ENCODE data around the gene ROBO1. TPM values are rescaled to one million over a fixed set of nuclear protein-coding genes. Genes with fewer than 3 reads are reported as not detected.

Gene ROBO1
- total RNA-seq, 1 donor from 2014 or later = 38.8 TPM

DNA sequence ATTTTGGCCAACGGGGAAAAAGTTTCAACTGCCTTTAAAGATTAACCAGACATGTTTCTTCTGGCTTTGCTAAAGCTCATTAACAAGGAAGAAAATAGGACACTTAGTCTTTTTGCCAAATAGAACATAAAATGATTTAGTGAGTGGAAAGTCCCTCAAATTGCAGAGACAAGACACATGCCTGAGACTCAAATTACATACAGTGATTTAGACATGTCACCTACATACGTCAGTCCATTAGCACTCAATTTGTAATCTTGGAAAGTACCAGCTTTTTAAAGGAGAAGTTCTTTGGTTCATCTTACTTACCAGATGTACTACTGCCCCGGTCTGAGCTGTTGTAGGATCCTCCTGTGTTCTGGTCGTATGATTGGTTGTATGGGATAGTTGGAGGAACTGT, 1134.2 kb downstream of the ROBO1 start:
- DNase-seq (ENCODE audit: low spot score) = no peak

DNA sequence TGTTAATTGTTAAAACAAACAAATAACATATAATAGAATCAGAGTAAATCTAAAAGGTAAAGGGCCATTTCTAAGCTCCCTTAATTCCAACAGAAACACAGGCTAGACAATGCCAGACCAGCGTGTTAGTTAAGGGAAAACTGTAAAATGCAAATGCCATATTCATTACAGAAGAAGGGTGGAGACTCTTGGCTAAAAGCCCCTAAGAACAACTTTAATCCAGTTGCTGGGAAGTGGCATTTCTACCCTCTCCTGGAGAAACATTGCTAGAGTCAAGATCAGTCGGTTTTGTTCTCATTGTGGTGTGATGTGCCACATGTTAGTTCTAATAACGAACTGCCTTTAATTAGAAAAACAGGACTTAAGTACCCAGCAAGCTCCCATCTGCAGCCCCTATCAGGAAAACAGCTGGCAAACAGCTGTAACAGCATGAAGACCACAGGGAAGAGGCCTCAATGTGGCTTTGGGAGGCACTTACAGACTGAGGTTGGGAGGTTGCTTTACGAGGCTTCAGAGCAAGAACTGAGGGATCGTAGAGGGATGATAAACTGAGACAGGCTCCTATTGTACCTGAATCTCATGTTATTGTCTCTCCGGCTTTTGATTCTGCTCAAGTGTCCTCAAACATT, 1134.8 kb downstream of the ROBO1 start:
- no peak for DNase-seq (ENCODE audit: low spot score)

DNA sequence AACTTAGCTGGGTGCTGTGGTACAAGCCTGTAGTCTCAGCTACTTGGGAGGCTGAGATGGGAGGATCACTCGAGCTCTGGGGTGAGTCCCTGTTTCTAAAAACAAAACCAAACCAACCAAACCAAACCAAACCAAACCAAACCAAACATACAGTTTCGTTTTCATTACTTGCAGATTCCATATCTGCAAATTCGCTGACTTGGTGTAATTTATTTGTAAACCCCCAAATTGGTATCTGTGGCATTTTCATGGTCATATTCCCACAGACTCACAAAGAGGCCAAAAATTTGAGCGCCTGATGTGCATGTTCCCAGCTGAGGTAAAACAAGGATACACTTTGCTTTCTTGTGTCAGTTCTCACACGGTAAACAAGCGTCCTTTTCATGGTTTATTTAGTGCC, 1138.3 kb downstream of the ROBO1 start:
- DNase-seq (ENCODE audit: low spot score) = no peak

DNA sequence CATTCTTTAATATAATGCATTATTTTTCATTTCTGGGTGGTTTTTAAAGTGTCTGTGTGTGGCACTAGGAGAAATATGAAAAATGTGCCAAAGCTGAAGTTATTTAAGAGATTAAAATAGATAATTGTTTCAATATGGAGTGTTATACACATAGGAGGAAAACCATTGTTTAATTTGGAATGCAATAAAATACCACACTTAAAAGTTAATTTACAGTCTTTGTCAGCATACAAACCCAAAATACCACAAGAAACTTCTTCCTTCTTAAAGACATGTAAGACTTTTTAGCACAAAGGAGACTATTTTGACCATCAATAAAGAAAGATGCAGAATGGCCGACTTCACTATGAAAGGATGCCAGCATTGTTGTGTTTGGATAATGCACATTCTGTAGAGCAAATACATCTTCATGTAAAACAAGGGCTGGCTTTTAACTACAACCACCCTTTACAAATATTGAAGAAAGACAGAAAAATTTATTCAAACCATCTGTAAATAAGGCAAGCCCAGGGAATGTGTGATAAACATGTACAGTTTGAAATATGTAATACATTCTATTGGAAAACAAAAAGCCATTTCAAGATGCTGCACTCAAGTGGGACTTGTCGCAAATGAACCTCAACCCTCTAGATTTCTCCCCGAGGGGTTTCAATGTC, 1146.6 kb downstream of the ROBO1 start:
- DNase-seq (ENCODE audit: low spot score) = no peak

DNA sequence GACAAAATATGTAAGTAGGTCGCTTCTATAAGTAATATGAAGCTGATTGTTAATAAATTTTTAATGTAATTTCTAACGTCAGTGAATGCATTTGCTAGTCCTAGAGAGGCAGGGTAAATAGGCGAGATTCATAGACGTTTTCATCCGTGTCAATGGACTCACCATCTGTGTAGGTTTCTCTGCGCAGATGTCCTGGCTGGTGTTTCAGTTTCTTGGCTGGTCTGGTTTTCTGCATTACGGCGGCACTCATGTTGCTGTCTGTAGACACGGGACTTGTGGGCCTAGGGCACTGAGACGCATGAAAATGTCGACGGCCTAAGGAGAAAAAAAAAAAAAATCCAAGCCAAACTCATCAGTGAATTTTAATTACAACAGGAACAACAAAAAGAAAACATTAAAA, 1153.3 kb downstream of the ROBO1 start:
- no peak for DNase-seq (ENCODE audit: low spot score)

DNA sequence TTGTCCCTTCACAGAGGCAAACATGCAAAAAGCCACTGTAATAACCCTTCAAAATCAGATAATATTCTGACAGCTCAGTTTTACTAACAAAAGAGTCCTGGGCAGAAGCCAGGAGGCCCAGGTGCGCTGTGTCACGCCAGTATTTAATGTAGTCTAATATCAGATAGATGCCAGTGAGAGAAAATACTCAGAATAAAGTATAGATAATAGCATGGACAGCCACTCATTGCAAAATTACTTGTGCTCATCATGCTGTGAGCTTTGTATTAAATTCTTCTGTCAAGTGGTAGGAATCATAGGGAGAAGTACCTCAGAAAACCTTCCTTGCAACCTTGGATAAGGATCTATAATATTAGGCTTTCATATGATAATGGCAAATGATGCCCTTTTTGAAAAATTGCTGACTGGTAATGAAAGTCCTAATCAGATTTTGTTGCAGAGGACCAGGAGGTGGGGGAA, 1154.3 kb downstream of the ROBO1 start:
- DNase-seq (ENCODE audit: low spot score) = no peak

DNA sequence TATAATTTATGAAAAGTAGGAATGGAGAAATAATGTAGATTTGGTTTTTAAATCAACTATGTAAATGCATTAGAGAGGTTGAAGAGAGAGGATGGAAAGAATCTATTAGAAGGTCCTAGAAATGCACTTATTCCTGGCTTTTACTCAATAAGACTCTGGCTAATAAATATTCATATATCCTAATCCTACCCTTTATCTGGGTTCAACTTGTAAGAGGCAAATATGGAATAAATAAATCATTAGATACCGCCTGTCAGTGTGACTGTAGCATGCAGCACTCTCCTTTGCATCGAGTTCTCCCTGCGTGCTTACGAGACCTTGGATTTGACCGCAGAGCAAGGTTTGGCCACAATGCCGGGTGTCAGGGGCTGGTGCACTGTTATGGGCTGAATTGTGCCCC, 1156.5 kb downstream of the ROBO1 start:
- no peak for DNase-seq (ENCODE audit: low spot score)

DNA sequence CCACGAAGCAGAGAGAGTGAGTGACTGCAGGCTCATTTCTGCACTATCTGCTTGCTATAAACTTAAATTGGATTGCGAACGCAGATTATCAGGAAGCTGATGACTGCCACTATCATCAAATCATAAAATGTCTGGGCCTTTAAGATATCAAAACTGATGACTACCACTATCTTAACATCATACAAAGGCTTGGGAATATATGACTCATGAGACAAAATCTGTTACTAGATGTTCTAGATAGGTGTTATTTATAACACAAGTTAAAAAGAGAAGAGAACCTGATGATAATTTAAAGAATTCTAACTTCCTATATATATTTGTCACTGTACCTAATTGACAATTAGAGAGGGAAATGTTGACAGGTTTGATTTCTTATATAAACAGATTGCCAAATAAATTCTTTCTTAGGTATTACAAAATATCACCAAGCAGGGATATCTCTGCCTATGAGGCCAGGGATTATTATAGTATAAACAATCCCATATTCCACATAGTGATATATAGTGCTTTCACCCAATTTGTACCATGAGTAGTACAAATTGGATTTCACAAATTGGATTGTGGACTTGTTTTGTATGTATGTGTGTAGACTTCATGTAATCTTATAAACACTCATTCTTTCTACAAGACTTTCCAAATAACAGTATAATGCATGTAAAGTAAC, 1157.2 kb downstream of the ROBO1 start:
- DNase-seq (ENCODE audit: low spot score) = no peak

DNA sequence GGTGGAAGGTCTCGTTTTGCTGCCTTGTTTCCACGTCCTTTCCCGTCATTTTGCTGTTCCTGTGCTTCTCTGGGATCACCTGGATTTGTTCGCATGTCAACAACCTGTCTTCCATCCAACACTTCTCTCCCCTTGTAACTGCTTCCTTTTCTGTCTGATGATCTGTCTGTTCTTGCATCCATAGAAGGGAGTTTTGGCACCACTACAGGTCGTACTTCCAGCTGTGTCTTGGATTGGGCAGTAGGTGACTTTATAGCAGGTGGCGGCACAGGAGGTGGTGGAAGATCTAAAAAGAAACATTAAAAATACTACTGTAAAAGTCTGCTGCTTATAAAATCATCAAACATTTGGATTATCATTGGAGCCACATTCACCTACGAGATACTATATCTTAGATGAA, 1161.0 kb downstream of the ROBO1 start:
- DNase-seq (ENCODE audit: low spot score) = no peak

DNA sequence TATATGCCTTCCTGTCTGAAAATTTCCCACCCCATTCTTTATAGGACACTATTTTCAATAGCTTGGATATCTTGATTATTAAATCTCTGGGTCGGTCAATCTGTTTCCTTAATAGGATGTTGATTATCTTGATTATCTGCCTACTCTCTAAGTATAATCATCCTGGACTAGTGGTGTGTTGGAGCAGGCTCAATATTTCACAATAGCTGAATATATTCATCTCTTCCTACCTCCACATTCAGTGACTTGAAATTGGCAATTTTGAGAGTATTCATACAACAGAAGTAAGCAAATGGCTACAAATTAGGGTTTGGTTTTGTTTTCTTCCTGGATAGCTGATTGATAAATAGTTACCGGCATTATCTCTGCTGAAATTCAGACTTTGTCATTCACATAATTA, 1162.6 kb downstream of the ROBO1 start:
- DNase-seq (ENCODE audit: low spot score) = no peak

DNA sequence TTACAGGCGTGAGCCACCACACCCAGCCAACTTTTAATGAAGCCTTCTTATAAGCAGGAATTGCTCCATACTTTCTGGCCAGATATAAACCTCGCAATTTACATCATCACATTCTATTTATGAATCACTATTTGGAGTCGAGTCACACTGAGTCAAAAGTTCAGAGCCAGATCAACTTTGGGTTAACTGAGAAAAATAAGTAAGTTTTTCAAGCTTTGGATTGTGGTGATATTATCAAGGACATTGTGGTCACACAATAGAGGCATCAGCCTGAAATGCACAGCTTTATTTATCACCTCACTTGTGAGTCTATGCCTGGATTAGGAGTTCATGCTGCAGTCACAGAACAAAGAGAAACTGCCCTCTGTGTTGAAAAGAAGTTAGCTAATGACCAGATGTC, 1163.5 kb downstream of the ROBO1 start:
- DNase-seq (ENCODE audit: low spot score) = no peak

DNA sequence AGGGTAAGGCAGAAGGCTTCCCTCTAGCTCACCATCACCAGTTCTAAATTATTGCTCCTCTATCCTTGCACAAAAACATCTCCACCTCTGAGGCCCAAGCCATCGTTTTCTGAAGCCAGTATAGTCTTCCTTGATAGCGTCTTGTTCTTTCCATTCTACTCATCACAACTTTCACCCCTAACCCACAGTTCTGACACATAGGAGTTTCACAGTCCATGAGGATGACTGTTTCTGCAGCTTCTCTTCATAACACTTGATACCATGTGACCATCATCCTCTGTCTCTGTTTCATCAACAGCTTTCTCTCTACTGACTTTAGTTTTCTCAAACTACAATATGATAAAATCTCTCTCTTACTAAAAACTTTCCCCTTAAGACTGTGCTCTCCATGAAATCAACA, 1166.5 kb downstream of the ROBO1 start:
- DNase-seq (ENCODE audit: low spot score) = no peak

DNA sequence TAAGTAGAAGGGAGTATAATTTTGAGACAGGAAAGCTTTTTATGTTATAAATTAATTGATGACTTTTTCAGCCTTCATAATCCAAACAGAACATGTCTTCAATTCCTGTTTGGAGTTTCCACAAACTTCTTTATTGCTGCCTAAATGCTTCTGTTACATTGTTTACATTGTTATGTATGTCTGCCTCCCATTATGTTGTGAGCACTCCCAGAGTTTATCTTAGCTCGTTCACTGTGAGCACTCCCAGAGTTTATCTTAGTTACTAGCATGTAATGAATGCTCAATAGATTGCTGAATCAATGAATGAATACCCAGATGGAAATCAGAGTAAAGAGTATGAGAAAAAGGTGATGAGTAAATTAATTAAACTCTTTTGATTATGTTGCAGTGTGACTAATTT, 1178.0 kb downstream of the ROBO1 start:
- no peak for DNase-seq (ENCODE audit: low spot score)

DNA sequence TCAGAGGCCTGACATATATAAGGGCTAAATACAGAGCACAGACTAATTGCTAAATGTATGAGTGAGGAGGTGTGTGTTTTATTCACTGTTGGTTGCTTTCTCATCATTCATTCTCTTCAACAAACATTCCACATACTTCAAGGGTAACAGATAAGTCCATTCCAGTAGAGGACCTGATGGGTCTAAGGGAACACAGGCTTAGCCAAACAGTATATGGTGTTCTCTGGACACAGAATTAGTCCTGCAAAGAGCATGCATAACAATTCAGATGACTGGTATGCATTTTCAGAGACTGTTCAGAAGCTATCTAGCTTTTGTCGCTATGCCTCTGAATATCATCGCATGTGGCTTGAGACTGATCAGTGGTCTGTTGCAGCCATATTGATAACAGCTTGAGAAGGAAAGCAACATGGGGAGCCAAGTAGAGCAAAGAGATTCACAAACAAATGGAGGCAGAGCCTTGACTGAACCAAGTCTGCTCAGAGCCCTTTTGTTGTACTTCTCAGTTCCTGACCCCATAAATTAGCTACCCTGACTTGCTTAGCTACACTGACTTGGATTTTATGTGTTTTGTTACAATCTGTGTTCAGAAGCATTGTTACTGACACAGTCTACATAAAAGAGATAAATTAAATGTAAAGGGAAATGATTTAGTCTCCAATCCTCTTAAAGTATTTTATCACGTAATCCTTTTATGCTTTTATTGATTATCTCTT, 1178.7 kb downstream of the ROBO1 start:
- DNase-seq (ENCODE audit: low spot score) = no peak

DNA sequence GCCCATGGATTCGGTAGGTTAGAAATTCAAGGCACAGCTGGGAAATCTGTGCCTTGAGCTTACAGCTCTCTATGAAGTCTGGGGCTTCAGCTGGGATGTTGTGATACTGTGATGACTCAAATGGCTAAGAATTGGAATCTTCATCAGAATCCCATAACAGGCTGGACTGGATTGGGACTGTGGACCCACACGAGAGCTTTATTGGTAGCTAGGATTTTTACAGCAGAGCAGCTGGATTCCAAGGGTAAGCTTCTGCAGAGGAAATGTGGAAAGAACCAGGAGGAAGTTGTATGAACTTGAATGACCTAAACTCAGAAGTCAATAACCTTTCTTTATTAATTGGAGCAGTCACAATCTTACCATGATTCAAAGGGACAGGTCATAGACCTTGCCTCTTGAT, 1187.1 kb downstream of the ROBO1 start:
- DNase-seq (ENCODE audit: low spot score) = no peak

DNA sequence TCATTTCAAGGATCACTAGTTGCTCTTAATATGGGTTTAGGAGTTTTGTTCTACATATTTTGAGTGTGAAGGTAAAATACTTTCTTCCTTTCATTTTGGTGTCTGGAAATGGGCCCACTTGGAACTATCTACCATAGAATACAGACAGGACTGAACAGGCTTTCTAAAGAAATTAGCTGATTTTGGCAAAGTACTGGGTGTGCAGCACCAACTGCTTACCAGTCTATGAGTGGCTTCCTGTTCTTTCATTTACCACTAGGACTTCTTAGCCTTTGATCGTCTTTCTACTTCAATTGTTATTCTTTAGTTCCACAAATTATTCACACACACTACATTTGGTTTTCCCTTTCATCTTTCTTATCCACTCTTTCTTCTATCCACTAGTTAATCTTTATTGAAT, 1196.3 kb downstream of the ROBO1 start:
- DNase-seq (ENCODE audit: low spot score) = no peak

DNA sequence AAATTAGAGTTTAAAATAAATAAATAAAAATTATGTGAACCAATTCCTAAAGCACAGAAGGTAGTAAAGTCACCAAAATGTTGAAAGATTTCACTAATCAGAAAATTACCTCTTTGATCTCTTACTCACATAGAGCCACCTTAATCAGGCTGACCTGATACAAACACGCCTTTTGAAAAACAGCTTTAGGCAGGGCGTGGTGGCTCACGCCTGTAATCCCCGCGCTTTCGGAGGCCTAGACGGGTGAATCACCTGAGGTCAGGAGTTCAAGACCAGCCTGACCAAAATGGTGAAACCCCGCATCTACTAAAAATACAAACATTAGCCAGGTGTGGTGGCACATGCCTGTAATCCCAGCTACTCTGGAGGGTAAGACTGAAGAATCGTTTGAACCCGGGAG, 1197.3 kb downstream of the ROBO1 start:
- no peak for DNase-seq (ENCODE audit: low spot score)

DNA sequence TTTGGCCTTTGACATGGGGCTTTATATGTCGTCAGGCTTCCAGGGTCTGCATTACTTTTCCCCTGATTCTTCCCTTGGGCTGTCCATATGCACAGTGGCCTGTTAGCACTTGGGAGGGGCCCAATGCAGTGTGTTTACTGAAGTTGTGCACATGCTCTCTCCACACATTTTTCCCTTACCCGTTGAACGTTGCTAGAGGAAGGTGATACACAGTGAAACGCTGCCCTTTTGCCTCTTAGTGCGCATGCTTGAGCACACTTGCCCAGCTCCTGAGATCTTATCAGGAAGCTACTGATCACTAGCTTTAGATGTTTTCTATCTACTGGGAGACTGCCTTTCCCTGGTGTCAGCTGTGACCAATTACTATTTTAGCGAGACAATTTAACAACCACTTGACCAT, 1198.0 kb downstream of the ROBO1 start:
- no peak for DNase-seq (ENCODE audit: low spot score)

DNA sequence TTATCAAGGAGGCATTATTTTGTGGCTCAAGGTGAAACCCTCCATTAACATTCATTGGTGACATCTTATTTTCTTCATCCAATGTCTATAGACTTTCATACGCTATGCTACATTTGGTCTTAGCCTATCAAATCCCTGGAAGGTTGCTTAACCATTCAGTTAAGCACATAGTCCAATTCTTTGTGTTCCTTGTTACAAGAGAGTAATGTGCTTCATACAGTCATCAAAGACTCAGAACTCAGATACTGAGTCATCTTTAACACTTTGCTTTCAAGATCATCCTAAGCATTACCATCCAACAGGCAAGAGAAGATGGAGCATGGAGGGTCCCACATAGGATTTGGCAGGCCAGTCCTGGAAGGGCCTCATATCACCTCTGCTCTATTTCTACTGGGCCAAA, 1202.1 kb downstream of the ROBO1 start:
- DNase-seq (ENCODE audit: low spot score) = no peak

DNA sequence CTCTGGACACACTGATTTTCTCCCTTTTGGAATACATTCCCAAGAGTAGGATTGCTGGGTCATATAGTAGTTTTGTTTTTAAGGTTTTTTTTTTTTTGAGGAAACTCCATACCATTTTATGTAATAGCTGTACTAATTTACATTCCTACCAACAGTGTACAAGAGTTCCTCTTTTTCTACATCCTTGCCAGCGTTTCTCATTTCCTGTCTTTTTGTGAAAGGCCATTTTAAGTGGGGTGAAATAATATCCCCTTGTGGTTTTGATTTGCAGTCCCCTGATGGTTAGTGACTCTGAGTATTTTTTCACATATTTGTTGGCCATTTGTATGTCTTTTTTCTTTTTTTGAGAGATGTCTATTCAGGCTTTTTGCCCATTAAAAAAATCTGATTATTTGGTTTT, 1205.5 kb downstream of the ROBO1 start:
- DNase-seq (ENCODE audit: low spot score) = no peak
